ENCODE measurements around the gene L1CAM.

DNA sequence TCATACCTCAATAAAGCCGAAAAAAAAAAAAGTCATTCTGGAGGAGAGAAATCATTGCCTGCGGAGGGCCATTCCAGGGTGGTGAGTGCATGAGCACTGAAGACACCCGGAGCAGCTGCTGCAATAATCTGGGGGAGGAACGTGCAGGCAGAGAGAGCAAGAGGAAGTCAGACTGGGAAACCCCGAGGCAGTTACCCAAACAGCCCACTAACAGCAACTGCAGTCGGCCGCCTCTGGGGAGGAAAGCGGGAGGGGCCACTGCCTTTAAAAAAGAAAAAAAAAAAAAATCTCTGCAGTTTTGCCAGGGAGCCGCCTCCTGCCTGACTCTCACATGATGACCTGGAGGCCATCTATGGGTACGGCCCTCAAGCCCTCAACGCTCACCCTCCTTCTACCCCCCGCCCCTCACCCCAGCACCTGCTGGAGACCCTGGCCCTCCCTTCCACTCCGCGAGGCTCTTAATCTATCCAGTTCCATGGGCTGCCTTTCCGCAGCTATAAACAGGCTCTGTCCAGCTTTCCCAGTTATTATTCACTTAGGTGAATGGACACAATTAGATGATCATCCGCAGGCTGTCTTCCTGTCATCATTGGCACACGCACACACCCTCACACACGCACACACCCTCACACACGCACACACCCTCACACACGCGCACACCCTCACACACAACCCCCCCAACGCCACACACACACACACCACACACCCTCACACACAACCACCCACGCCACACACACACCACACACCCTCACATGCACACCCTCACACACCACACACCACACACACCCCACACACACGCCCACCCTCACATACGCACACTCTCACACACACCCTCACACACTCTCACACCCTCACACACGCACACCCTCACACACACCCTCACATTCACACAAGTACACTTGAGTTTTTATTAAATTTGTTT, 15.1 kb upstream of the L1CAM start:
- TF ChIP-seq CTCF (conservative IDR thresholded peaks at IDR 0.05; ENCODE audit: low read depth, low read length) (no peak), EZH2 (IDR thresholded peaks at IDR 0.05; ENCODE audit: borderline replicate concordance, low read depth, low read length, poor library complexity, severe bottlenecking) (no peak)

Data from A673 (cell line).